Bronchial epithelial cell (primary cell): ENCODE data around the gene PLEKHG3. TPM values are rescaled to one million over a fixed set of nuclear protein-coding genes. Genes with fewer than 3 reads are reported as not detected.

Source experiments
- DNase-seq: peaks from one replicate; pipeline ENCODE4 v3.0.0-alpha.2; 2010; ENCODE audit warnings: low read depth
- FAIRE-seq: peaks from 2 replicates; lab custom pipeline; 2011; peaks lifted over from hg19 to GRCh38; lab: Jason Lieb, UNC
- H3K27me3 ChIP-seq: 2 replicates; pipeline ENCODE4 v1.5.1; 2011; ENCODE audit warnings: low read length; ENCODE audit not compliant: control insufficient read depth, insufficient read depth
- H3K36me3 ChIP-seq: 2 replicates; pipeline ENCODE4 v1.5.1; 2011; ENCODE audit warnings: low read length; ENCODE audit not compliant: control insufficient read depth, insufficient read depth
- H3K4me3 ChIP-seq: 2 replicates; pipeline ENCODE4 v1.5.1; 2011; ENCODE audit warnings: mild to moderate bottlenecking, low read depth, low read length, control low read depth
- total RNA-seq: library from RNA; depleted of rRNA; stranded (reverse); fragments of >200 nt; gene quantifications from 2 replicates; pipeline ENCODE4 v1.2.1, GENCODE V29; 2014
- TF ChIP-seq, protein P1 (sequence below): IDR thresholded peaks from 2 replicates; pipeline ENCODE4 v1.5.1; 2011; ENCODE audit warnings: mild to moderate bottlenecking, moderate library complexity, low read length, control low read depth, inconsistent platforms; ENCODE audit not compliant: insufficient read depth, severe bottlenecking

PLEKHG3 gene
- total RNA-seq, 1 donor from 2014 or later, result 32.4 TPM

DNA sequence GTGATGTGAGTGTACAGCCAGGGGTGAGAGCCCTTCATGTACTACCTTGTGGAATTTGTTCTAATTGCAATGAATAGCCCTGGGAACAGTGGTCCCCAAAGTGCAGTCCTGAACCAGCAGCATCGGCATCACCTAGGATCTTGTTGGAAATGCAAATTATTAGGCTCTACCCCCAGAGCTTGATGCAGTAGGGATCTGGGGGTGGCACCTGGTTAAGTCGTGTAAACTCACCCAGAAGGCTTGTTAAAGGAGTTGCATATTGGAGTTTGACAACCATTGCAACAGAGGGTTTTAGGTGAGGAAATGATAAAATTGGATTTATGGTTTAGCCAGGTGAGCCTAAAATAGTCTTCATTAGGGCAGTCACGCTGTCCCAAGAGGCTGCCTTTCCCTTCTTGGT is 73.2 kb downstream of the PLEKHG3 start:
- Histone ChIP-seq H3K27me3 (no peaks in the 10 kb centered on the region), H3K4me3 (no peak overlapping the region), H3K36me3 (no peaks in the 10 kb centered on the region)
- no peak for DNase-seq
- no peak for FAIRE-seq
- TF ChIP-seq, protein P1, sequence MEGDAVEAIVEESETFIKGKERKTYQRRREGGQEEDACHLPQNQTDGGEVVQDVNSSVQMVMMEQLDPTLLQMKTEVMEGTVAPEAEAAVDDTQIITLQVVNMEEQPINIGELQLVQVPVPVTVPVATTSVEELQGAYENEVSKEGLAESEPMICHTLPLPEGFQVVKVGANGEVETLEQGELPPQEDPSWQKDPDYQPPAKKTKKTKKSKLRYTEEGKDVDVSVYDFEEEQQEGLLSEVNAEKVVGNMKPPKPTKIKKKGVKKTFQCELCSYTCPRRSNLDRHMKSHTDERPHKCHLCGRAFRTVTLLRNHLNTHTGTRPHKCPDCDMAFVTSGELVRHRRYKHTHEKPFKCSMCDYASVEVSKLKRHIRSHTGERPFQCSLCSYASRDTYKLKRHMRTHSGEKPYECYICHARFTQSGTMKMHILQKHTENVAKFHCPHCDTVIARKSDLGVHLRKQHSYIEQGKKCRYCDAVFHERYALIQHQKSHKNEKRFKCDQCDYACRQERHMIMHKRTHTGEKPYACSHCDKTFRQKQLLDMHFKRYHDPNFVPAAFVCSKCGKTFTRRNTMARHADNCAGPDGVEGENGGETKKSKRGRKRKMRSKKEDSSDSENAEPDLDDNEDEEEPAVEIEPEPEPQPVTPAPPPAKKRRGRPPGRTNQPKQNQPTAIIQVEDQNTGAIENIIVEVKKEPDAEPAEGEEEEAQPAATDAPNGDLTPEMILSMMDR, result no peak

DNA sequence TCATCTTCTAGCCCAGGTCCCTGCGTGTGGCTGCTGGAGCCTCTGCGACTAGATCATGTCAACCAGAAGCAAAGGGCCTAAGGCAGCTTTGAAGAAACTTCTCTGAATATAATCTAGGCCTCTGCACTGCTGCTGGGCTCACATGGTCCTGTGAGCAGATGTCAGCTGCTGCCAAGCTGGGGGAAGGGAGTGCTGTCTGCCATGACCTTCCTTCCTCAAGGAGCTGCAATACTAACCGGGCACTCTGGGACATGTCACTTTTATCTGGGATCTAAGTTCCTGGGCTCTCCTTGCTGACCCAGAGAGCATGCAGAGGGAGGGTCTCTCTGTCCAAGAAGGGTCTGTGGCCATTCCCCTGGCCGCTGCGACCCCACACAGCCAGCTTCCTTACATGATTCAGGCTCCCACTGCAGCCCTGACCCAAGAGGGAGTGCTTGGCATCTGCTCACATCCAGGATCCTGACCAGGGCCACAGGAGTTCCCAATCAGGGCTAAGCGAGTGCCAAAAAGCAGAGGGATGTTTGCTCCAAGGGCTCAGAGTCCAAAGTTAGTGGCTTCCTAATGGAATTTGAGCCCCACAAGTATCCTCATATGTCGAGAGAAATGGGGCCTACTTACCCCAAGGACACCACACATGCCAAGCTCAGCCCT is 74.0 kb downstream of the PLEKHG3 start:
- TF ChIP-seq, protein P1, result no peak
- H3K27me3 ChIP-seq, result no peaks in the 10 kb centered on the region
- H3K36me3 ChIP-seq, result no peaks in the 10 kb centered on the region
- no peak overlapping the region for H3K4me3 ChIP-seq
- no peak for FAIRE-seq
- DNase-seq, result no peak

DNA sequence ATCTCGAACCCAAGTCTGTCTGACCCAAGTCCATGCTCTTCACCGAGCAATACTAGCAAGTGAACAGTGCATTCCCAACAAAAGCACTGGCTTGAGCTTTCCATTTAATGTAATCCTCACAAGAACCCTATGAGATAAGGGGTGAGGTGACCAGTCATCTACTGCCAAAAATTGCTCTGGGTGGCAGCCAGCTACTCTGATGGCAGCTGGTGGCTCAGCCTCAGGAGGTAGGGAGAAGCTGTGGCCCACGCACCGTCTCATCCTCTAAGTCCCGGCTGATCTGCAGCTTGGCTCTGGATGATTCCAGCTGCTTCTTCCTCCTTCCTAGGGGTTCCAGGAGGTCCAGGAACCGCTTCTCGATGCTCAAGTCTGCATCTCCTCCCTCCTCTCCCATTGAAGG is 75.2 kb downstream of the PLEKHG3 start:
- DNase-seq (no peak), FAIRE-seq (peak; percentile 52)
- Histone ChIP-seq H3K27me3 (peaks cover 3% of the 10 kb centered on the region), H3K4me3 (no peak overlapping the region), H3K36me3 (no peaks in the 10 kb centered on the region)
- TF ChIP-seq, protein P1, result no peak

DNA sequence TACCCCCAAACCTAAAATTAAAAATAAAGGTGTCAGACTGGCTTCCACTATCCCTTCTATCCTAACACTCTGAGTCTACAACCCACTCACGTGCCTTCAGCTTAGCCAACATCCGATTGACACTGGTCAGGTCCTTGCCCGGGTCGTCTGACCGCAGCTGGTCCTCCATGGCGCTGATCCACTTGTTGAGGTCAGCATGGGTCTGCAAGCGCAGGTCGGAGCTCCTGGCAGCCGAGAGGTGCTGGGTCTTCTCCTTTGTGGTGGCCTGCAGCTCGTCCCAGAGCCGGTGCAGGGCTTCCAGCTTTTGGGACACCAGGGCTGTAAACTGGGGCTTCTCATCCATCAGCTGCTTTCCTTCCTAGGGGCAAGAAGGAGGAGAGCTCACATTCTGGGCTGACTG is 78.0 kb downstream of the PLEKHG3 start:
- FAIRE-seq, result no peak
- H3K36me3 ChIP-seq, result no peaks in the 10 kb centered on the region
- H3K27me3 ChIP-seq, result peaks cover 3% of the 10 kb centered on the region
- H3K4me3 ChIP-seq, result no peak overlapping the region
- TF ChIP-seq, protein P1, result no peak
- DNase-seq, result no peak

DNA sequence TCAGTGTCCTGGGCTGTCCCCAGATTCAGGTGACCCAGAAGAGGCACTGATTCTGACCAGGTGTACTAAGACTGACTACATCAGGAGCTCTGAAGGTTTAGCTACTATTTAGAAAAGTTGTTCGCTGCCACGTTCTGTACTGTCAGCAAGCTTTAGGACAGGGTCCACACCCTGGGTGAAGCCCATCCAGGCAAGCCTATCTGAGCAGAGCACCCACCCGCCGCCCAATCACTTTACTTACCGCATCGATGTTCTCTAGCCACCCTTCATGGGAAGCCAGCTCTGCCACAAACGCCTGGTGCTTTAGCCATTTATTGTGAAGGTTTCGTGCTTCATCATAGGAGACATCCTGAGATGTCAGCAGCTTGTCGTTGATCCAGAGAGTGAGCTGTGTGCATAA is 79.8 kb downstream of the PLEKHG3 start:
- Histone ChIP-seq H3K36me3 (no peaks in the 10 kb centered on the region), H3K27me3 (peaks cover 3% of the 10 kb centered on the region), H3K4me3 (no peak overlapping the region)
- FAIRE-seq (peak; percentile 40), DNase-seq (no peak)
- TF ChIP-seq, protein P1, result no peak
